DOHH2 (cell line): ENCODE results near the gene CLK1.

Experiments used
- H3F3A ChIP-seq: fragments of 200-600 bp; sonication (generic), shearing (Covaris generic); 2 replicates; pipeline ENCODE4 v1.6.0; 2016; ENCODE audit warnings: antibody characterized with exemption, mild to moderate bottlenecking; ENCODE audit not compliant: control insufficient read depth, insufficient read depth
- H3K27ac ChIP-seq: fragments of 200-600 bp; sonication (generic); 2 replicates; pipeline ENCODE4 v1.5.1; 2014; ENCODE audit warnings: low read depth, mild to moderate bottlenecking, low read length, moderate library complexity
- H3K27me3 ChIP-seq: fragments of 200-600 bp; sonication (generic); 2 replicates; pipeline ENCODE4 v1.6.1; 2014; ENCODE audit warnings: mild to moderate bottlenecking, low read length, mixed read lengths; ENCODE audit not compliant: control insufficient read depth
- H3K36me3 ChIP-seq: fragments of 200-600 bp; sonication (generic); 2 replicates; pipeline ENCODE4 v1.6.1; 2014; ENCODE audit warnings: mild to moderate bottlenecking, low read length, moderate library complexity, mixed read lengths; ENCODE audit not compliant: control insufficient read depth
- H3K4me1 ChIP-seq: fragments of 200-600 bp; sonication (generic); 2 replicates; pipeline ENCODE4 v1.6.1; 2014; ENCODE audit warnings: mild to moderate bottlenecking, low read length, mixed read lengths; ENCODE audit not compliant: control insufficient read depth
- H3K4me2 ChIP-seq: fragments of 200-600 bp; sonication (generic); 2 replicates; pipeline ENCODE4 v1.6.0; 2014; ENCODE audit warnings: mild to moderate bottlenecking, low read length, moderate library complexity
- H3K4me3 ChIP-seq: fragments of 200-600 bp; sonication (generic); 2 replicates; pipeline ENCODE4 v1.5.1; 2014; ENCODE audit warnings: mild to moderate bottlenecking, low read length, mixed read lengths
- H3K79me2 ChIP-seq: fragments of 200-600 bp; sonication (generic); 2 replicates; pipeline ENCODE4 v1.6.1; 2014; ENCODE audit warnings: mild to moderate bottlenecking, low read length, mixed read lengths; ENCODE audit not compliant: control insufficient read depth
- H3K9me2 ChIP-seq: fragments of 200-600 bp; sonication (generic); replicated peaks from 2 replicates; pipeline ENCODE4 v1.6.1; 2014; ENCODE audit warnings: mild to moderate bottlenecking, low read length, mixed read lengths; ENCODE audit not compliant: control insufficient read depth
- H3K9me3 ChIP-seq: fragments of 200-600 bp; sonication (generic); 2 replicates; pipeline ENCODE4 v1.6.1; 2014; ENCODE audit warnings: antibody characterized with exemption, low read length, mixed read lengths; ENCODE audit not compliant: control insufficient read depth, insufficient read depth
- H4K20me1 ChIP-seq: fragments of 200-600 bp; sonication (generic); 2 replicates; pipeline ENCODE4 v1.6.0; 2014; ENCODE audit warnings: low read depth, mild to moderate bottlenecking, antibody characterized with exemption, low read length, moderate library complexity; ENCODE audit not compliant: control insufficient read depth, insufficient read depth
- EZH2phosphoT487 ChIP-seq: fragments of 200-600 bp; sonication (generic); IDR thresholded peaks from 2 replicates; pipeline ENCODE4 v1.6.1; 2017; ENCODE audit warnings: borderline replicate concordance, mild to moderate bottlenecking, antibody characterized with exemption, low read length, moderate library complexity, mixed read lengths
- TF ChIP-seq, protein P1 (sequence below): fragments of 200-600 bp; sonication (generic); IDR thresholded peaks from one replicate; pipeline ENCODE4 v1.5.1; 2014; ENCODE audit warnings: antibody characterized with exemption, mild to moderate bottlenecking, low read depth, low read length; ENCODE audit not compliant: poor library complexity, severe bottlenecking

Gene CLK1

GRCh38 chr2:200852605-200853004, 11.9 kb downstream of the CLK1 start:
- Histone ChIP-seq H3K9me2 (no peaks in the 10 kb centered on the region), H3K36me3 (peaks cover 72% of the 10 kb centered on the region), H4K20me1 (peaks cover 4% of the 10 kb centered on the region; the same call in 1 of the 2 replicates), H3K79me2 (peaks cover 16% of the 10 kb centered on the region), H3K4me1 (no peaks in the 10 kb centered on the region), H3K4me2 (no peak overlapping the region), H3F3A (peaks cover 69% of the 10 kb centered on the region), H3K27ac (no peak overlapping the region), H3K9me3 (no peaks in the 10 kb centered on the region), H3K4me3 (no peak overlapping the region), H3K27me3 (no peaks in the 10 kb centered on the region)
- TF ChIP-seq EZH2phosphoT487 = no peak
- TF ChIP-seq, protein P1, sequence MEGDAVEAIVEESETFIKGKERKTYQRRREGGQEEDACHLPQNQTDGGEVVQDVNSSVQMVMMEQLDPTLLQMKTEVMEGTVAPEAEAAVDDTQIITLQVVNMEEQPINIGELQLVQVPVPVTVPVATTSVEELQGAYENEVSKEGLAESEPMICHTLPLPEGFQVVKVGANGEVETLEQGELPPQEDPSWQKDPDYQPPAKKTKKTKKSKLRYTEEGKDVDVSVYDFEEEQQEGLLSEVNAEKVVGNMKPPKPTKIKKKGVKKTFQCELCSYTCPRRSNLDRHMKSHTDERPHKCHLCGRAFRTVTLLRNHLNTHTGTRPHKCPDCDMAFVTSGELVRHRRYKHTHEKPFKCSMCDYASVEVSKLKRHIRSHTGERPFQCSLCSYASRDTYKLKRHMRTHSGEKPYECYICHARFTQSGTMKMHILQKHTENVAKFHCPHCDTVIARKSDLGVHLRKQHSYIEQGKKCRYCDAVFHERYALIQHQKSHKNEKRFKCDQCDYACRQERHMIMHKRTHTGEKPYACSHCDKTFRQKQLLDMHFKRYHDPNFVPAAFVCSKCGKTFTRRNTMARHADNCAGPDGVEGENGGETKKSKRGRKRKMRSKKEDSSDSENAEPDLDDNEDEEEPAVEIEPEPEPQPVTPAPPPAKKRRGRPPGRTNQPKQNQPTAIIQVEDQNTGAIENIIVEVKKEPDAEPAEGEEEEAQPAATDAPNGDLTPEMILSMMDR = no peak

GRCh38 chr2:200851398-200852248, 12.8 kb downstream of the CLK1 start:
- Histone ChIP-seq H3K4me1 (no peaks in the 10 kb centered on the region), H4K20me1 (no peaks in the 10 kb centered on the region), H3K36me3 (peaks cover 62% of the 10 kb centered on the region), H3K9me3 (no peaks in the 10 kb centered on the region), H3K27me3 (no peaks in the 10 kb centered on the region), H3K27ac (no peak overlapping the region), H3K9me2 (no peaks in the 10 kb centered on the region), H3K4me3 (no peak overlapping the region), H3F3A (peaks cover 61% of the 10 kb centered on the region), H3K79me2 (peaks cover 6% of the 10 kb centered on the region), H3K4me2 (no peak overlapping the region)
- no peak for TF ChIP-seq EZH2phosphoT487
- TF ChIP-seq, protein P1 = no peak

DNA sequence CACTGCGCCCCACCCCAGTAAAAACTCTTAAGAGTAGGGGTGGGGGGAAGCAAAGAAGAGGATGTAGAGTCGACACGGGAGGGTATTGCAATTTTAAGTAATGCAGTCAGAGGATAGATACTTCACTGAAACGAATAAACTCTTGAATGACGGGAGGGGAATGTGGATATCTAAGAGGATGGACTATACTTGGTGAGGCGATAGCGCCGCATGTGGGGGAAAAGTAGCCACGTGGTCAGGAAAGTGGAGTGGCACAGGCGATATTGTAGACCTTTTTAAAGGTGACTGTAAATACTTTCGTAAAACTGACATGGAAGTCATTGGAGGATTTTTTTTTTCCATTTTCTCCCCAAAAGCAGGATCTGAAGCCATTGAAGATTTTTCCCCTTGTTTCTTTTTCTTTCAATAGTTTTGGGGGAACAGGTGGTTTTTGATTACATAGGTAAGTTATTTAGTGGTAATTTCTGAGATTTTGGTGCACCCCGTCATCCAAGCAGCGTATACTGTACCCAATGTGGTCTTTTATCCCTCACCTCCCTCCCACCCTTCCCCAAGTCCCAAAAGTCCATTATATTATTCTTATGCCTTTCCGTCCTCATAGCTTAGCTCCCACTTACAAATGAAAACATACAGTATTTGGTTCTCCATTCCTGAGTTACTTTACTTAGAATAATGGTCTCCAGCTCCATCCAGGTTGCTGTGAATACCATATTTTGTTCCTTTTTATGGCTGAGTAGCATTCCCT, 13.8 kb downstream of the CLK1 start:
- H3K27ac ChIP-seq = no peak overlapping the region
- no peaks in the 10 kb centered on the region for H4K20me1 ChIP-seq
- no peaks in the 10 kb centered on the region for H3K27me3 ChIP-seq
- no peaks in the 10 kb centered on the region for H3K9me3 ChIP-seq
- H3K79me2 ChIP-seq = no peaks in the 10 kb centered on the region
- no peak for TF ChIP-seq EZH2phosphoT487
- TF ChIP-seq, protein P1 = no peak
- H3K9me2 ChIP-seq = no peaks in the 10 kb centered on the region
- H3F3A ChIP-seq = peaks cover 61% of the 10 kb centered on the region
- H3K4me3 ChIP-seq = no peak overlapping the region
- peaks cover 54% of the 10 kb centered on the region for H3K36me3 ChIP-seq
- no peaks in the 10 kb centered on the region for H3K4me1 ChIP-seq
- no peak overlapping the region for H3K4me2 ChIP-seq
